Superior temporal gyrus (tissue), 1 donor: ENCODE data around the gene IL36B.

Experiments used
- DNase-seq: peaks from one replicate; pipeline ENCODE4 v3.0.0-alpha.2; 2016; ENCODE audit errors: extremely low spot score

IL36B gene

DNA sequence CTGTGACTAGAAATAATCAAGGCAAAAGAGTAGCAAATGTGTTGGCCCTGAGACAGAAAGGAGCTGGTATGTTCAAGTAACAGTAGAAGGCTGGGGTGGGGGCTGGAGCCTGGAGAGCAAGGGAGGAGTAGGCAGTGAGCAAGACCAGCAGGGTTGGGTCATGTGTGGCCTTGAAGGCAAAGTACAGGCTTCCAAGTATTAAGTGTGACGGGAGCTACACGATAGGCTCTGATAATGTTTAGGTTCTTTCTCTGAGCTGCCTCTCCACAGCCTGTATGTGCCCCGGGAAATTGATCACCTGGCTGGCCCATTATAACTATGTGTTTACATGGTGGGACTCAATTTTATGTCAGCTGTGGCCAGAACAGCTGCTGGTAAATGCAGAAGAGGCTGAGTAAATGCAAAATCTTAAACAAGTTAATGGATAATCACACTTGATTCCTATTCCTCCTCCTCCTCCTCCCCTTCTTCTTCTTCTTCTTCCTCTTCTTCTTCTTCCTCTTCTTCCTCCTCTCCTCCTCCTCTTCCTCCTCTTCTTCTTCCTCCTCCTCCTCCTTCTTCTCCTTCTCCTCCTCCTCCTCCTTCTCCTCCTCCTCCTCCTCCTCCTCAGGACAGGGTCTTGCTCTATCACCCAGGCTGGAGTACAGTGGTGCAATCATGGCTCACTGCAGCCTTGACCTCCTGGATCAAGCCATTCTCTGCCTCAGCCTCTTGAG is 24.4 kb upstream of the IL36B start:
- DNase-seq: no peak

- DNase-seq: no peak
These were observed 22.9 kb upstream of the IL36B start for GRCh38 chr2:113075600-113075999.

DNA sequence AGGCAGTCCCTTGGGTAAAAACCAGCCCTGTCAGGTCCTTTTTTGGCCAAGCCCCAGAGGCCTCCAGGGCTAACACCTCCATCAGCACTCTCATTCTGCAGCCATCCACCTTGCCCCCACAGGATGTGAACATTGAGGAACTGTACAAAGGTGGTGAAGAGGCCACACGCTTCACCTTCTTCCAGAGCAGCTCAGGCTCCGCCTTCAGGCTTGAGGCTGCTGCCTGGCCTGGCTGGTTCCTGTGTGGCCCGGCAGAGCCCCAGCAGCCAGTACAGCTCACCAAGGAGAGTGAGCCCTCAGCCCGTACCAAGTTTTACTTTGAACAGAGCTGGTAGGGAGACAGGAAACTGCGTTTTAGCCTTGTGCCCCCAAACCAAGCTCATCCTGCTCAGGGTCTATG is 22.4 kb upstream of the IL36B start:
- DNase-seq: no peak

GRCh38 chr2:113073325-113073834 is 20.7 kb upstream of the IL36B start:
- no peak for DNase-seq

GRCh38 chr2:113072584-113072983 is 19.9 kb upstream of the IL36B start:
- DNase-seq: no peak

GRCh38 chr2:113070606-113070975 is 17.9 kb upstream of the IL36B start:
- DNase-seq: no peak

DNA sequence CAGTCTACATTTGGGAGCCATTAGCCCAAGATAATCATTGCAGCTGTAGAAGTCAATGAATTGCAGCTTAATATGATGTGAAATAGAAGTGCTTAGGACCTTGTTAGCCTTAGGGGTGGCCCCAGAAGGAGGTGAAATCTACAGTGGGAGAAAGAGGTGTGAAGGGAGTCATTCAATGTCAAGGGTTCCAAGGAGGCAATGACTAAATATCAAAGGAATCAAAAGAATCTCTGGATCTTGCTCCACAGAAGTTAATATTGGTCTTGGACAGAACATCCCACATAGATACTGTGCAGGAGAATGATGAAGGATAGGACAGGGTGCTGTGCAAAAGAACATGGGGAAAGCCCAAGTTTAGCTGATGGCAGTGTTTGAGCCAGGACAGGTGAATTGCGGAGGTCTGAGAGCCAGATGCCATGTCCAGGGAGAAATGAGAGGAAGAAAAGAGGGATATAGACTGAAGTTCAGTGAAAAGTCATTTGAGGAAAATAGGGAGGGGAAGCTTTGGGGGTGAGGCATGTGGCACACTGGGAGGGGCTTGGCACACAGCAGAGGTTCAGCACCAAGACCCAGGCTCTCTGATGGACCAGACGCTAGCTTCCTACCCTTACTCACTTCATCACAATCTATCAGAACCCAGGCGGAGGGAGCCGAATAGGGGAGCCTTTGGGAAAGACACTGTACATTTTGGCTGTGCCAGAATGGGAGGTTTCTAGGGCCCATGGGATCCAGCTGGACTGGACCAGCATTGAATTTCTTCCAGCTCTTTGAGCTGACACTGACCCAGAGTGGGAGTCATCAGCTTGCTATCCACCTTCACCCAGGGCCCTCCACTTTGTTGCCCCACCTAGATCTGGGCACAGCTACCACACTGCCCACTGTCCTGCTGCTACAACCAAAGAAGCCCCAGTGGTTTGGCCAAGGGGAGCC is 17.3 kb upstream of the IL36B start:
- DNase-seq: no peak

GRCh38 chr2:113068706-113069485 is 16.2 kb upstream of the IL36B start:
- DNase-seq: no peak

GRCh38 chr2:113068249-113068648 is 15.6 kb upstream of the IL36B start:
- no peak for DNase-seq

DNA sequence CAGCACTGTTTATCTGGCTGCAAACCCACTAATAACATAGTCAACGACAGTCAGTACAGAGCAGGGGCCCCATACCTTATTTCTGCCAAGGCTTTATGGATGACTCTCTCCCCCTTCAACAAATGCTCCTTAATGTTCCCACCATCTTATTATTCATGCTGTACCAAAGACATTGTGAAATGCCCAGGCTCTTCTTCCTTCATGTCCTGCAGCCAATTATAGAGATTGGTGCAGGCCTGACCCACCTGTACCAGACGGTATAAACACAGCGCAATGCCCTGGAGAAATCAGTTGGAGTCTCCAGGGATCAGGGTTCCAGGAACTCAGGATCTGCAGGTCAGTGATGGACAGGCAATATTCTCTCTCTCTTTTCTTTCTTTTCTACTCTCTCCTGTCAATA is 15.0 kb upstream of the IL36B start, which contains the start of gene IL1F10:
IL1F10 (plus strand) TSS at position 290 of the 400 bp plus-strand sequence. CDS start 4,769 bp downstream, outside the sequence.
- DNase-seq: no peak

DNA sequence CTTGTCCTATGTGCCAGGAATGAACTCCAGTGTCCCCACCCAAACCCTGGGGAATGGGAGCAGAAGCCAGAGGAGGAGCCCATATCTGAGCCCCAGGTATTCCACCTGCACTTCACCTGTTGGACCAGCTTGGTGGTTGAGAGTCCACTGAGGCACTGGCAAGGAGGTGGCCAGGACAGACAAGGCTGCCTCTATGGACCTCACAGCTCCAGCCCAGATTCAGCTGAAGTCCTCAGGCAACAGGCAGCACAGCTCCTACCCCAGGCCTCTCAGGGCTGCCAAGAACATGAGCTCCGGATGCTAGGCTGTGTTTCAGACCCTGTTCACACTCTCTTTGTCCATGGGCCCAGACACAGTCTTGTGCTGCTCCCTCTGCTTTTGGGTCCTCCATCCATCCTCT is 12.2 kb upstream of the IL36B start:
- no peak for DNase-seq

- DNase-seq: no peak
These were observed 11.6 kb upstream of the IL36B start for GRCh38 chr2:113064281-113064680.

DNA sequence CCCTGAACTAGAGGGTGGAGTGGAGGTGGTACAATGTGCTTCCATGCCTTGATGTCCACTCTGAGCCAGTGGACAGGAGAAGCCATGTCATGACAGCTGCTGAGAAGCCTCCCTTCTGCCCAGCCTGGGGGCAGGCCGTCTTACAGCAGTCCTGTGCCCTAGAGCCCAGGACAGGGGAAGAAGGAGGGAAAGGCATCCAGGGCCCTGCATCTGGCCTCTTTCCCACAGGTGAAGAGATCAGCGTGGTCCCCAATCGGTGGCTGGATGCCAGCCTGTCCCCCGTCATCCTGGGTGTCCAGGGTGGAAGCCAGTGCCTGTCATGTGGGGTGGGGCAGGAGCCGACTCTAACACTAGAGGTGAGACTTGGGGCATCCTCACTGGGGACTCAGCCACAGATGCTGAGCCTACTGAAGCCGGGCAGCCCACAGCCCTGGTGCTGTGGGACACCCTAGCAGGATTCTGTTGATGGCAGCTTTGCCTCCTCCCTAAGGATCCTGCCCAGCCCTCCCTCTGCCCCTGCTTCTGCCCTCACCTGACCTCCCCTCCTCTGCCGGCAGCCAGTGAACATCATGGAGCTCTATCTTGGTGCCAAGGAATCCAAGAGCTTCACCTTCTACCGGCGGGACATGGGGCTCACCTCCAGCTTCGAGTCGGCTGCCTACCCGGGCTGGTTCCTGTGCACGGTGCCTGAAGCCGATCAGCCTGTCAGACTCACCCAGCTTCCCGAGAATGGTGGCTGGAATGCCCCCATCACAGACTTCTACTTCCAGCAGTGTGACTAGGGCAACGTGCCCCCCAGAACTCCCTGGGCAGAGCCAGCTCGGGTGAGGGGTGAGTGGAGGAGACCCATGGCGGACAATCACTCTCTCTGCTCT is 9.5 kb upstream of the IL36B start:
- no peak for DNase-seq

GRCh38 chr2:113061241-113061640 is 8.6 kb upstream of the IL36B start:
- no peak for DNase-seq

DNA sequence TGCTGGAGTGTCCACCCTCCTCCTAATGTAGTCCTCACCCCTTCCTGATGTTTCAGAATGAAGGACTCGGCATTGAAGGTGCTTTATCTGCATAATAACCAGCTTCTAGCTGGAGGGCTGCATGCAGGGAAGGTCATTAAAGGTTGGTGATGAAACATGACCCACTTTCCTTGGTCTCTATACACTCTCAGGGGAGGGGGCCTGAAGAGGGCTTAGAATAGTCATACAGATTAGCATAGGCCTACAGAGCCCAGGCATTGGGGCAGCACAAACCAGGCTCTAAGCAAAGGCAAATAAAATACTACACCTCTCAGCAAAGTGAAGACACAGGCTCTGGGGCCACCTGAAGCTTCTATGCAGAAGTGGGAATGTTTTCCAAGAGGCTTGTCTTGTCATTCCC is 8.1 kb upstream of the IL36B start:
- DNase-seq: no peak

GRCh38 chr2:113060396-113060795 is 7.7 kb upstream of the IL36B start:
- no peak for DNase-seq

DNA sequence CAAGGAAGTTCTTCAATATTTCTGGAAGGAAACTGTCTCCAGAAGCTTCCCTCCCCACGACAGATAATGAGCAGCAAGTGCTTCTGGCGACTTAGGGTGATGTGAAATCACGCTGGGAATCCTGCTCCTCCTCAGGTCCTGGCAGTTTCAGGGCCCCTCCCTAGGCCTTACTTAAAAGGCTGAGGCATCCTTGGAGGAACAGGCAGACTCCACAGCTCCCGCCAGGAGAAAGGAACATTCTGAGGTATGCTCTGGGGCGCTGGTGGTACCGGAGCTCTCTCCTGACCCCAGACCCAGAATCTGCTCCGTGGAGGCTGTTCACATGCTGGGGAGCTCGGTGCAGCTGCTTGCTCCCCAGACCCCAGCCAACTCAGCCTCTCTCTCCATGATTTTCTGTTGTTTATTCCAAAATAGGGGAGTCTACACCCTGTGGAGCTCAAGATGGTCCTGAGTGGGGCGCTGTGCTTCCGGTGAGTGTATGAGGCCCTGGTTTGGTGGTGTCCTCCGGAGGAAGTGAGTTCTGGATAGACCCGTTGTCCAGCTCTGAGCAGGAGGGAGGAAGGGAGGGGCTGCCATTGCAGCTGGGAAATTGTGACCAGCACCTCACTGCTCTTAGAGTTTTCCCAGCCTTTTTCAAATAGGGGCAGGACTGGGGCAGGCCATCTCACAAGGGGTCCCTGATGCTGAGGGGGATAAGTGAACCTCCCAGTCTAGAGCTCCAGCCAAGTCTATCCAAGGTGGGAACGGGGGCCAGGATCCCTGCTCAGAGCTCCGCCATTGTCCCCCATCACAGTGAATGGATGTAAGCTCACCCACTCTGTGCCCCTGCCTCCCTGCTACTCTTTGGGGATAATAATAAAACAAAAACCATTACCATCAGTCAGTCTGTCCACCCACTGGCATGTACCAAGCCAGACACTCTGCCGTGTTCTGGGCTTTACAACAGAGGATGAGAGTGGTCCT is 6.6 kb upstream of the IL36B start, which contains the start of gene IL36RN:
IL36RN (plus strand) TSS at position 201 of the 963 bp plus-strand sequence; CDS start at position 442, 241 bp downstream.
- DNase-seq: no peak

DNA sequence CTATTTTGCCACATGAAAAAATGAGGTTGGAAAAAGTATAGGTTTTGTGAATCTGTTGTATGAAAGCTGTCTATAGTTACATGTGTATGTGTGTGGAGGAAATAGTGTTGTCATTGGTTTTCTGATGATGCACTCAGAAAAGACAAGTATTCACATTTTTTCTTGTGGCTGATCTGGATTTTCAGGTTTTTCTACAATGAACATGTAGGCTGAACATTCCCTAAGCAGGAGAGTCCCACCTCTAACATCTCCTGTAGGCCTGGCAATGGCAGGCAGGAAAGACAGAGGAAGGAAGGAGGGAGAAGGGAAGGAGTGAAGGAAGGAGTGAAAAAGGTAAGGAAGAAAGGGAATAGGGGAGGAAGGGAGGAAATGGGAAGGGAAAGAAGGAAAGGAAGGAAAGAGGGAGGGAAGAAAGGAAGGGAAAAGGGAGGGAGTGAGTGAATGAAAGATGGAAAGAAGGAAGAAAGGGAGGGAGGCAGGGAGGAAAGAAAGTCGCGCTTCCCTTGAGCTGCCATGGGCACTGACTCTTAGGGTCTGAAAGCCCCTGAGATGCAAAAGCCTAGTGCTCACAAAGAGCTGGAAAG is 5.8 kb upstream of the IL36B start:
- DNase-seq: no peak

DNA sequence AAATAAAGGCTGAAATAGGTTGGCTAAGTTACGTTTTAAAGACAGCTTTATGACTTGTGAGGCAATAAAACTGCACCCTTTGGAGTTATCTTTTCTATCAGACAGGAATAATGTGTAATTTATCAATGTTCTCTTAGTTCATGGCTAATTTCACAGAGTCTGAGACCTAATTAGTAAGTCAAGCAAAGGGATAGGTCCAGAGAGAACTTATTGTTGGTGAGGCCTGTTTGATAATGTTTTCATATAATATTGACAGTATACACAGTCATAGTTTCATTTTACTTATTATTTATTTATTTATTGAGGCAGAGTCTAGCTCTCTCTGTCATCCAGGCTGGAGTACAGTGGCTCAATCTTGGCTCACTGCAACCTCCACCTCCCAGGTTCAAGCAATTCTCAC is 4.5 kb upstream of the IL36B start:
- no peak for DNase-seq
